ENCODE data around the gene NHLRC1.

DNA sequence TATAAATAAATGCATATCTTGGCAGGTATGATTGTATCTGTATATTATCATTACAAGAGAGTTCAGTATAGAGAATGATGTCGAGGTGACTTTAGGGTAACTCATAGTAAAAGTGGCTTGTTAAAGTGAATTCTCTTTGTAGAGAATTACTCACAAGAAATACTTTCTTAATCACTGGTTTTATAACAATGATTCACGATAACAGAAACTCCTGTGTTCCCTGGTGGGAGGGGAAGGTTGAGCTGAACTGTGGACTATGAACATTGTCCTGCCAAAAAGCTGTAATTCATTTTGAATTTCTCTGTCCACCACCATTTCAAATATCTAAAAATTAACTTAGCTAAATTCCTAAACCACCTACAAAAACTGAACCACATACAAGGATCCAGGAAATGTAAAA, 24.7 kb upstream of the NHLRC1 start:
- TF ChIP-seq BHLHE40 (IDR thresholded peaks at IDR 0.05; ENCODE audit: low read length), result no peak
- no peak for TF ChIP-seq RAD21 (CRISPR knock-in tag; IDR thresholded peaks at IDR 0.05)
- TF ChIP-seq TCF12 (IDR thresholded peaks at IDR 0.05), result no peak
- TF ChIP-seq TCF12 (CRISPR knock-in tag; IDR thresholded peaks at IDR 0.05), result no peak
- TF ChIP-seq POLR2A (IDR thresholded peaks at IDR 0.05; ENCODE audit: insufficient read depth in 1 of 2, low read depth in 2 of 2, low read length in 2 of 2), result no peak
- no peak for TF ChIP-seq PTBP1 (IDR thresholded peaks at IDR 0.05; ENCODE audit: low read depth, low read length, poor library complexity, severe bottlenecking)
- TF ChIP-seq, protein P1, sequence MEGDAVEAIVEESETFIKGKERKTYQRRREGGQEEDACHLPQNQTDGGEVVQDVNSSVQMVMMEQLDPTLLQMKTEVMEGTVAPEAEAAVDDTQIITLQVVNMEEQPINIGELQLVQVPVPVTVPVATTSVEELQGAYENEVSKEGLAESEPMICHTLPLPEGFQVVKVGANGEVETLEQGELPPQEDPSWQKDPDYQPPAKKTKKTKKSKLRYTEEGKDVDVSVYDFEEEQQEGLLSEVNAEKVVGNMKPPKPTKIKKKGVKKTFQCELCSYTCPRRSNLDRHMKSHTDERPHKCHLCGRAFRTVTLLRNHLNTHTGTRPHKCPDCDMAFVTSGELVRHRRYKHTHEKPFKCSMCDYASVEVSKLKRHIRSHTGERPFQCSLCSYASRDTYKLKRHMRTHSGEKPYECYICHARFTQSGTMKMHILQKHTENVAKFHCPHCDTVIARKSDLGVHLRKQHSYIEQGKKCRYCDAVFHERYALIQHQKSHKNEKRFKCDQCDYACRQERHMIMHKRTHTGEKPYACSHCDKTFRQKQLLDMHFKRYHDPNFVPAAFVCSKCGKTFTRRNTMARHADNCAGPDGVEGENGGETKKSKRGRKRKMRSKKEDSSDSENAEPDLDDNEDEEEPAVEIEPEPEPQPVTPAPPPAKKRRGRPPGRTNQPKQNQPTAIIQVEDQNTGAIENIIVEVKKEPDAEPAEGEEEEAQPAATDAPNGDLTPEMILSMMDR (CRISPR knock-in tag; IDR thresholded peaks at IDR 0.05), result no peak
- no peak for TF ChIP-seq EZH2 (conservative IDR thresholded peaks at IDR 0.05; ENCODE audit: low read depth, low read length)
- no peak for TF ChIP-seq NAIF1 (CRISPR knock-in tag; IDR thresholded peaks at IDR 0.05; ENCODE audit: borderline replicate concordance)
- TF ChIP-seq, protein P2, sequence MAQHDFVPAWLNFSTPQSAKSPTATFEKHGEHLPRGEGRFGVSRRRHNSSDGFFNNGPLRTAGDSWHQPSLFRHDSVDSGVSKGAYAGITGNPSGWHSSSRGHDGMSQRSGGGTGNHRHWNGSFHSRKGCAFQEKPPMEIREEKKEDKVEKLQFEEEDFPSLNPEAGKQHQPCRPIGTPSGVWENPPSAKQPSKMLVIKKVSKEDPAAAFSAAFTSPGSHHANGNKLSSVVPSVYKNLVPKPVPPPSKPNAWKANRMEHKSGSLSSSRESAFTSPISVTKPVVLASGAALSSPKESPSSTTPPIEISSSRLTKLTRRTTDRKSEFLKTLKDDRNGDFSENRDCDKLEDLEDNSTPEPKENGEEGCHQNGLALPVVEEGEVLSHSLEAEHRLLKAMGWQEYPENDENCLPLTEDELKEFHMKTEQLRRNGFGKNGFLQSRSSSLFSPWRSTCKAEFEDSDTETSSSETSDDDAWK (CRISPR knock-in tag; IDR thresholded peaks at IDR 0.05), result no peak
